Lung (tissue), 12 donors: Measurements from ENCODE around the gene NFIA. TPM values are rescaled to one million over a fixed set of nuclear protein-coding genes. Genes with fewer than 3 reads are reported as not detected.

Experiments
- ATAC-seq: fragments of 200-7000 bp; cut with Tn5 transposase; one replicate; pipeline ENCODE4 v1.9.1; 2020; ENCODE audit warnings: moderate number of reproducible peaks; ENCODE audit not compliant: insufficient read depth, low FRiP score
- DNase-seq, 3 donors: peaks; one replicate each; pipeline ENCODE4 v3.0.0-alpha.2; 2013 to 2017
- H3K27ac ChIP-seq, 2 donors: one replicate each; pipeline ENCODE4 v1.5.1; 2013; ENCODE audit warnings: mild to moderate bottlenecking in 2 of 2, moderate library complexity in 2 of 2, control low read depth in 1 of 2, inconsistent platforms in 1 of 2, low read depth in 1 of 2, low read length in 1 of 2
- H3K27me3 ChIP-seq, 3 donors: one replicate each; pipeline ENCODE4 v1.5.1; 2013; ENCODE audit warnings: low read length in 2 of 3; ENCODE audit not compliant: control insufficient read depth in 3 of 3, insufficient read depth in 3 of 3
- H3K36me3 ChIP-seq, 4 donors: one replicate each; pipeline ENCODE4 v1.5.1; 2013; ENCODE audit warnings: low read length in 4 of 4, mild to moderate bottlenecking in 1 of 4, moderate library complexity in 1 of 4; ENCODE audit not compliant: control insufficient read depth in 4 of 4, insufficient read depth in 4 of 4
- H3K4me1 ChIP-seq, 5 donors: one replicate each; pipeline ENCODE4 v1.5.1; 2013; ENCODE audit warnings: low read length in 5 of 5, mild to moderate bottlenecking in 2 of 5, moderate library complexity in 1 of 5; ENCODE audit not compliant: control insufficient read depth in 5 of 5, insufficient read depth in 5 of 5
- H3K4me3 ChIP-seq: one replicate; pipeline ENCODE4 v1.5.1; 2013; ENCODE audit warnings: mild to moderate bottlenecking, control low read depth, moderate library complexity
- H3K9ac ChIP-seq, 2 donors: one replicate each; pipeline ENCODE4 v1.5.1; 2013; ENCODE audit warnings: low read length in 2 of 2, control low read depth in 1 of 2; ENCODE audit not compliant: insufficient read depth in 1 of 2
- H3K9me3 ChIP-seq, 4 donors: one replicate each; pipeline ENCODE4 v1.5.1; 2013; ENCODE audit warnings: low read length in 3 of 4, mild to moderate bottlenecking in 1 of 4, moderate library complexity in 1 of 4; ENCODE audit not compliant: control insufficient read depth in 4 of 4, insufficient read depth in 3 of 4
- WGBS, 2 donors: extraction: QIAGEN DNeasy Blood & Tissue Kit; methylation state at CpG; one replicate each; pipeline ENCODE4 v1.1.7; 2013; 5-methylcytosine and 5-hydroxymethylcytosine counted together
- polyA plus RNA-seq, 2 donors: library from polyadenylated mRNA; stranded (reverse); fragments of 200-250 nt; gene quantifications; one replicate each; pipeline ENCODE4 v1.2.1, GENCODE V29; 2013
- total RNA-seq, 2 donors: library from RNA; depleted of rRNA in 1 of 2; stranded (reverse); fragments of >200 nt in 1 of 2; gene quantifications; one replicate each; pipeline ENCODE4 v1.2.1, GENCODE V29; 2014 to 2021
- TF ChIP-seq, protein P1 (sequence below): IDR thresholded peaks from 2 replicates; pipeline ENCODE4 v1.5.1; 2012; ENCODE audit warnings: mild to moderate bottlenecking; ENCODE audit errors: control extremely low read depth, extremely low read depth
- donor health status: control.
- donor health status: control.
- donor health status: Bipolar disorder and iron deficiency.
- donor health status: healthy.
- donor health status: DM: yes; HTN: yes; CAD: no.

Gene NFIA
- total and polyA plus RNA-seq, 4 donors: 3.0 to 63.4 (median 34.2) TPM

- DNase-seq (peak in 2 of 3 donors; percentile 47 to 71), ATAC-seq (no peak)
- Histone ChIP-seq H3K4me1 (peaks cover 3 to 41% (median 17%) of the 10 kb centered on the region in 5 donors), H3K36me3 (no peaks in the 10 kb centered on the region), H3K27ac (peak overlapping the region in 1 of 2 donors; percentile 58), H3K4me3 (no peak overlapping the region), H3K27me3 (no peaks in the 10 kb centered on the region), H3K9me3 (no peaks in the 10 kb centered on the region), H3K9ac (peak overlapping the region in 1 of 2 donors; percentile 44)
- TF ChIP-seq, protein P1, sequence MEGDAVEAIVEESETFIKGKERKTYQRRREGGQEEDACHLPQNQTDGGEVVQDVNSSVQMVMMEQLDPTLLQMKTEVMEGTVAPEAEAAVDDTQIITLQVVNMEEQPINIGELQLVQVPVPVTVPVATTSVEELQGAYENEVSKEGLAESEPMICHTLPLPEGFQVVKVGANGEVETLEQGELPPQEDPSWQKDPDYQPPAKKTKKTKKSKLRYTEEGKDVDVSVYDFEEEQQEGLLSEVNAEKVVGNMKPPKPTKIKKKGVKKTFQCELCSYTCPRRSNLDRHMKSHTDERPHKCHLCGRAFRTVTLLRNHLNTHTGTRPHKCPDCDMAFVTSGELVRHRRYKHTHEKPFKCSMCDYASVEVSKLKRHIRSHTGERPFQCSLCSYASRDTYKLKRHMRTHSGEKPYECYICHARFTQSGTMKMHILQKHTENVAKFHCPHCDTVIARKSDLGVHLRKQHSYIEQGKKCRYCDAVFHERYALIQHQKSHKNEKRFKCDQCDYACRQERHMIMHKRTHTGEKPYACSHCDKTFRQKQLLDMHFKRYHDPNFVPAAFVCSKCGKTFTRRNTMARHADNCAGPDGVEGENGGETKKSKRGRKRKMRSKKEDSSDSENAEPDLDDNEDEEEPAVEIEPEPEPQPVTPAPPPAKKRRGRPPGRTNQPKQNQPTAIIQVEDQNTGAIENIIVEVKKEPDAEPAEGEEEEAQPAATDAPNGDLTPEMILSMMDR: no peak
- WGBS, 2 donors: 47 to 50% methylated on average over 5 of the region's 5 CpGs
These were observed 3.0 kb upstream of the NFIA start for GRCh38 chr1:61079296-61079897.

DNA sequence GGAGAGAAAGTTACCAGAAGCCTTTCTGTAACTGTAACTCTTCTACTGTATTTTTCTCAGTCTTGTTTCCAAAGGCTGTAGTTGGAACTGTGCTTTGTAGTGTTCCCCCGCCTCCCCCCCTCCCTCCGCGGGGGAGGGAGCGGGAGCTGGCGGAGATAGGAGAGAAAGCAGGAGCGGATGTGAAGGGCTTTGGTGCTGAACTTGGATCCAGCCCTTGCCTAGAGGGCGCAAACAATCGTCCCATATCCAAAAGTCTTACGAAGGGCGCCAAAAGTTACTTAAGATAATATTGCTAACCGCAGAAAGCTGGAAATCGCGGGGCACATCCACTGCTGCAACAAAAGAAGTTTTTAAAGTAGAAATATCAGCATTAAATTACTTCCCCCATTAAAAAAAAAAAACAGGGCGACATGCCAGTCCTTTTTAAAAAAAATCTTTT lies 2.4 kb upstream of the NFIA start:
- 1 to 2% methylated on average over 14 of the region's 14 CpGs for WGBS, 2 donors
- Histone ChIP-seq H3K9me3 (no peaks in the 10 kb centered on the region), H3K9ac (peak overlapping the region in 1 of 2 donors; percentile 44), H3K27ac (peak overlapping the region in 1 of 2 donors; percentile 100), H3K36me3 (no peaks in the 10 kb centered on the region), H3K27me3 (no peaks in the 10 kb centered on the region), H3K4me3 (no peak overlapping the region), H3K4me1 (peaks cover 3 to 47% (median 17%) of the 10 kb centered on the region in 5 donors)
- ATAC-seq (no peak), DNase-seq (peak; percentile 93 to 97 (median 96))
- TF ChIP-seq, protein P1: no peak

GRCh38 chr1:61080413-61081143 lies 1.8 kb upstream of the NFIA start:
- ATAC-seq (no peak), DNase-seq (peak in 2 of 3 donors; percentile 57 to 70)

More at GRCh38 chr1:61080413-61081143, 1.8 kb upstream of the NFIA start:
- 28 to 37% methylated on average over 7 of the region's 7 CpGs for WGBS, 2 donors
- Histone ChIP-seq H3K27ac (peak overlapping the region; percentile 32 to 100), H3K4me3 (no peak overlapping the region), H3K9ac (peak overlapping the region in 1 of 2 donors; percentile 43), H3K36me3 (no peaks in the 10 kb centered on the region), H3K27me3 (no peaks in the 10 kb centered on the region), H3K4me1 (peaks cover 3 to 52% (median 17%) of the 10 kb centered on the region in 5 donors), H3K9me3 (no peaks in the 10 kb centered on the region)
- TF ChIP-seq, protein P1: no peak
